ENCODE results near the gene ADH4. TPM values are rescaled to one million over a fixed set of nuclear protein-coding genes. Genes with fewer than 3 reads are reported as not detected.

Gene ADH4
- total RNA-seq, 1 experiment from 2014 or later: 0.11 TPM

DNA sequence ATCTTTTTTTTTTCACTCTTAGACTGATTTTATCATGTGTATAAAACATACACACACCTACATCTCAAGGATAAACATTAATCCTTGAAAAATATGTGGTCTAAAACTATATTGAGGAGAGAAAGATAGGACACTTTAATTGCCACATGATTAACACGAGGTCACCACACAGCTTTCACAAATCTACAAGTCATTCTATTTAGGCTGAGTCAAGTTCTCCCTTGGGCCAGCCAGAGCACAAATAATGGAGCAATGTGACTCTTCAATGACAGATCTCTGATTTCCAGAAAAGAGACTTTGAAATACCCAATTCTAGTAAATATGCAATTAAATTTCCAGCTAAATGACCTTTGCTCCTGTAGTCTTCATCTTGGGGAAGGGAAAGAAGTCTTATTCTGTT, 12.9 kb upstream of the ADH4 start:
- Mint-ChIP-seq H3K4me1 (no peaks in the 10 kb centered on the region), H3K9me3 (peaks cover 26% of the 10 kb centered on the region), H3K27ac (no peak overlapping the region), H3K36me3 (0 out of 2 replicates have a peak, but pooled peaks cover 13% of the 10 kb centered on the region), H3K27me3 (ENCODE audit: low read depth) (no peaks in the 10 kb centered on the region), H3K4me3 (no peak overlapping the region)
- DNase-seq (ENCODE audit: low spot score) (no peak), ATAC-seq (no peak)
- ChIA-PET CTCF (no interaction called here), POLR2A (no interaction called here)
- no peak for TF ChIP-seq RELA (CRISPR knock-in tag; IDR thresholded peaks at IDR 0.05; ENCODE audit: borderline replicate concordance)
- no peak for TF ChIP-seq TCF7 (CRISPR knock-in tag; IDR thresholded peaks at IDR 0.05; ENCODE audit: low read depth)
- TF ChIP-seq, protein P1, sequence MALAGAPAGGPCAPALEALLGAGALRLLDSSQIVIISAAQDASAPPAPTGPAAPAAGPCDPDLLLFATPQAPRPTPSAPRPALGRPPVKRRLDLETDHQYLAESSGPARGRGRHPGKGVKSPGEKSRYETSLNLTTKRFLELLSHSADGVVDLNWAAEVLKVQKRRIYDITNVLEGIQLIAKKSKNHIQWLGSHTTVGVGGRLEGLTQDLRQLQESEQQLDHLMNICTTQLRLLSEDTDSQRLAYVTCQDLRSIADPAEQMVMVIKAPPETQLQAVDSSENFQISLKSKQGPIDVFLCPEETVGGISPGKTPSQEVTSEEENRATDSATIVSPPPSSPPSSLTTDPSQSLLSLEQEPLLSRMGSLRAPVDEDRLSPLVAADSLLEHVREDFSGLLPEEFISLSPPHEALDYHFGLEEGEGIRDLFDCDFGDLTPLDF (CRISPR knock-in tag; IDR thresholded peaks at IDR 0.05): no peak
- no peak for TF ChIP-seq ZNF317 (CRISPR knock-in tag; IDR thresholded peaks at IDR 0.05; ENCODE audit: borderline replicate concordance, low read depth)
- no peak for TF ChIP-seq ESRRA (CRISPR knock-in tag; IDR thresholded peaks at IDR 0.05; ENCODE audit: borderline replicate concordance)
- no peak for TF ChIP-seq ZNF671 (CRISPR knock-in tag; IDR thresholded peaks at IDR 0.05)
- no peak for TF ChIP-seq NR3C1 (CRISPR knock-in tag; conservative IDR thresholded peaks at IDR 0.05; ENCODE audit: low read depth)
- TF ChIP-seq SP1 (CRISPR knock-in tag; conservative IDR thresholded peaks at IDR 0.05): no peak
- TF ChIP-seq, protein P2, sequence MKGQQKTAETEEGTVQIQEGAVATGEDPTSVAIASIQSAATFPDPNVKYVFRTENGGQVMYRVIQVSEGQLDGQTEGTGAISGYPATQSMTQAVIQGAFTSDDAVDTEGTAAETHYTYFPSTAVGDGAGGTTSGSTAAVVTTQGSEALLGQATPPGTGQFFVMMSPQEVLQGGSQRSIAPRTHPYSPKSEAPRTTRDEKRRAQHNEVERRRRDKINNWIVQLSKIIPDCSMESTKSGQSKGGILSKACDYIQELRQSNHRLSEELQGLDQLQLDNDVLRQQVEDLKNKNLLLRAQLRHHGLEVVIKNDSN (CRISPR knock-in tag; IDR thresholded peaks at IDR 0.05): no peak
- TF ChIP-seq ZNF232 (CRISPR knock-in tag; IDR thresholded peaks at IDR 0.05): no peak
- no peak for TF ChIP-seq KAT7 (CRISPR knock-in tag; IDR thresholded peaks at IDR 0.05; ENCODE audit: borderline replicate concordance)

DNA sequence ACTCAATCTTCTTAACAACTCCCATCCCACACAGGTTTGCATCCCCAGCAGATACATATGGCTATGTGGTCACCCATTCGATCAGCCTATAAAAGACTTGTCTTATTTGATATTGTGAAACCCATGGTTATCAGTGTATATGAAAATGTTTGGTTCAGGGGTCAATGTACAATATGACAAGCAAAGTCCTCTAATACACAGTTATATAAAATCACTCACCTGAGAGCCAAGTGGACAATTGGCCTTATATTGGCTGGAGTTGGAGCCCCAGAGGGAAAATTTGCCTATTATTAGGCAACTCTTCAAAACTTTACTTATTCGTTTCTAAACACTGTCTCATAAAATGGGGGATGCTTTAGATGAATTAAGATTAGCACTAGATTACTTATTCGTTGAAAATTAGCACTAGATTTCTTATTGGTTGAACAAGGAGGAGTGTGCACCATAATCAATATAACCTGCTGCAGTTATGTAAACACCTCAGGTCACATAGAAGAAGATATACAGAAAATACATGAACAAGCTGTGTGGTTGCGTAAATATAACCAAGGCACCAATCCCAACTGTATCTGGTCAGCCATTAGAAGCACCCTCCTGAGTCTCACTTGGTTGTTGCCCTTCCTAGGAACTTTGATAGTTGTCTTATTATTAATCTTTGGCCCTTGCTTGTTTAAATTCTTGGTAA, 10.7 kb upstream of the ADH4 start:
- ChIA-PET CTCF (no interaction called here), POLR2A (no interaction called here)
- Mint-ChIP-seq H3K4me1 (no peaks in the 10 kb centered on the region), H3K4me3 (no peak overlapping the region), H3K27me3 (ENCODE audit: low read depth) (0 out of 2 replicates have a peak, but pooled peaks cover 4% of the 10 kb centered on the region), H3K36me3 (peaks cover 33% of the 10 kb centered on the region), H3K9me3 (peaks cover 48% of the 10 kb centered on the region), H3K27ac (no peak overlapping the region)
- DNase-seq (ENCODE audit: low spot score) (no peak), ATAC-seq (no peak)
- TF ChIP-seq TEAD1 (CRISPR knock-in tag; IDR thresholded peaks at IDR 0.05) (no peak), ETV6 (CRISPR knock-in tag; IDR thresholded peaks at IDR 0.05) (no peak), MXD4 (CRISPR knock-in tag; IDR thresholded peaks at IDR 0.05; ENCODE audit: borderline replicate concordance) (no peak), ZNF532 (CRISPR knock-in tag; IDR thresholded peaks at IDR 0.05; ENCODE audit: borderline replicate concordance) (no peak), ZBTB43 (CRISPR knock-in tag; IDR thresholded peaks at IDR 0.05) (no peak), OVOL2 (CRISPR knock-in tag; IDR thresholded peaks at IDR 0.05; ENCODE audit: borderline replicate concordance) (no peak), PREB (CRISPR knock-in tag; IDR thresholded peaks at IDR 0.05; ENCODE audit: borderline replicate concordance) (no peak), ZNF423 (CRISPR knock-in tag; IDR thresholded peaks at IDR 0.05) (no peak), FOXK1 (CRISPR knock-in tag; IDR thresholded peaks at IDR 0.05) (no peak), NR1H2 (CRISPR knock-in tag; IDR thresholded peaks at IDR 0.05) (no peak), SP1 (CRISPR knock-in tag; conservative IDR thresholded peaks at IDR 0.05) (no peak), NR3C1 (CRISPR knock-in tag; conservative IDR thresholded peaks at IDR 0.05; ENCODE audit: low read depth) (no peak), JUN (CRISPR knock-in tag; IDR thresholded peaks at IDR 0.05) (no peak), ZNF121 (CRISPR knock-in tag; IDR thresholded peaks at IDR 0.05) (no peak), GABPB1 (CRISPR knock-in tag; IDR thresholded peaks at IDR 0.05) (no peak), JAZF1 (CRISPR knock-in tag; IDR thresholded peaks at IDR 0.05) (no peak), TP53 (CRISPR knock-in tag; IDR thresholded peaks at IDR 0.05) (no peak)
- TF ChIP-seq, protein P3, sequence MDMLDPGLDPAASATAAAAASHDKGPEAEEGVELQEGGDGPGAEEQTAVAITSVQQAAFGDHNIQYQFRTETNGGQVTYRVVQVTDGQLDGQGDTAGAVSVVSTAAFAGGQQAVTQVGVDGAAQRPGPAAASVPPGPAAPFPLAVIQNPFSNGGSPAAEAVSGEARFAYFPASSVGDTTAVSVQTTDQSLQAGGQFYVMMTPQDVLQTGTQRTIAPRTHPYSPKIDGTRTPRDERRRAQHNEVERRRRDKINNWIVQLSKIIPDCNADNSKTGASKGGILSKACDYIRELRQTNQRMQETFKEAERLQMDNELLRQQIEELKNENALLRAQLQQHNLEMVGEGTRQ (CRISPR knock-in tag; IDR thresholded peaks at IDR 0.05): no peak
